A549 (cell line): ENCODE data around the gene MED12L. TPM values are rescaled to one million over a fixed set of nuclear protein-coding genes. Genes with fewer than 3 reads are reported as not detected.

Source experiments
- ATAC-seq, 2 experiments: fragments of 200-7000 bp in 1 of 2; fragments of >200 bp in 1 of 2; cut with Nextera tagmentation in 1 of 2; cut with Tn5 transposase in 1 of 2; 3 replicates each; pipeline versions ENCODE4 v1.8.0 to v1.9.1; 2018 to 2020; ENCODE audit warnings: mild to moderate bottlenecking in 1 of 2, moderate library complexity in 1 of 2
- CTCF ChIA-PET: fragments of 300-600 bp; sonication (Branson Sonifier 250); formaldehyde crosslinking; extraction: SDS; loops from one replicate; lab custom pipeline; 2021; ENCODE audit warnings: antibody characterized with exemption, inconsistent platforms; lab: Yijun Ruan, JAX
- POLR2A ChIA-PET: fragments of 350-600 bp; formaldehyde crosslinking; extraction: SDS; loops from one replicate; lab custom pipeline; 2021; ENCODE audit warnings: antibody characterized with exemption, inconsistent platforms; lab: Yijun Ruan, JAX
- DNase-seq, 2 experiments: peaks; one replicate each; pipeline versions ENCODE4 v3.0.0 to v3.0.0-alpha.2; 2011 to 2016; ENCODE audit warnings: low read depth in 1 of 2, low spot score in 1 of 2
- FAIRE-seq: peaks from 2 replicates; lab custom pipeline; 2011; peaks lifted over from hg19 to GRCh38; lab: Jason Lieb, UNC
- H3K27ac ChIP-seq, 2 experiments: fragments of >200 bp; sonication (Bioruptor Twin); formaldehyde crosslinking; 3 replicates each; pipeline ENCODE4 v1.5.1; 2016 to 2017
- H3K4me1 ChIP-seq: fragments of >200 bp; sonication (Bioruptor Twin); formaldehyde crosslinking; 3 replicates; pipeline ENCODE4 v1.6.1; 2016
- H3K4me2 ChIP-seq: fragments of >200 bp; sonication (Bioruptor Twin); formaldehyde crosslinking; 3 replicates; pipeline ENCODE4 v1.6.1; 2016
- H3K4me3 ChIP-seq: fragments of >200 bp; sonication (Bioruptor Twin); formaldehyde crosslinking; 3 replicates; pipeline ENCODE4 v1.5.1; 2016
- H3K9me3 ChIP-seq: fragments of >200 bp; sonication (Bioruptor Twin); formaldehyde crosslinking; 3 replicates; pipeline ENCODE4 v1.6.1; 2016
- BCL3 ChIP-seq: fragments of >200 bp; sonication (Bioruptor Twin); formaldehyde crosslinking; IDR thresholded peaks from 3 replicates; pipeline ENCODE4 v1.6.1; 2016
- CBX2 ChIP-seq: fragments of 200-600 bp; sonication (generic); IDR thresholded peaks from 2 replicates; pipeline ENCODE4 v1.6.1; 2016; ENCODE audit warnings: low read depth, mild to moderate bottlenecking, borderline replicate concordance
- CEBPB ChIP-seq, 2 experiments: fragments of >200 bp in 1 of 2; sonication (Bioruptor Twin) in 1 of 2; formaldehyde crosslinking in 1 of 2; IDR thresholded peaks; 2 replicates each; pipeline ENCODE4 v1.6.1; 2012 to 2016
- CHD2 ChIP-seq: fragments of 150-350 bp; IDR thresholded peaks from 2 replicates; pipeline ENCODE4 v1.6.1; 2014; ENCODE audit warnings: low read length; ENCODE audit not compliant: partially characterized antibody
- E2F6 ChIP-seq: IDR thresholded peaks from 2 replicates; pipeline ENCODE4 v1.6.1; 2012; ENCODE audit warnings: low read depth, borderline replicate concordance
- ELK1 ChIP-seq: fragments of 150-350 bp; IDR thresholded peaks from 2 replicates; pipeline ENCODE4 v1.6.1; 2014; ENCODE audit warnings: low read depth, mild to moderate bottlenecking, low read length
- FOXS1 ChIP-seq: fragments of 250-450 bp; sonication (Bioruptor Pico); IDR thresholded peaks from 2 replicates; pipeline ENCODE4 v1.5.0; 2020; ENCODE audit warnings: mild to moderate bottlenecking, moderate library complexity
- GATA3 ChIP-seq: IDR thresholded peaks from 2 replicates; pipeline ENCODE4 v1.6.1; 2012; ENCODE audit warnings: borderline replicate concordance
- HDAC2 ChIP-seq: fragments of 200-600 bp; sonication (generic); IDR thresholded peaks from 2 replicates; pipeline ENCODE4 v1.6.1; 2016
- HEYL ChIP-seq: fragments of 250-450 bp; sonication (Bioruptor Pico); IDR thresholded peaks from 2 replicates; pipeline ENCODE4 v1.8.0; 2021; ENCODE audit warnings: mild to moderate bottlenecking, moderate library complexity
- JUN ChIP-seq, 2 experiments: fragments of >200 bp; sonication (Bioruptor Twin); formaldehyde crosslinking; IDR thresholded peaks; 2 replicates in 1 of 2; 3 replicates in 1 of 2; pipeline ENCODE4 v1.6.1; 2016 to 2017
- KDM1A ChIP-seq: fragments of 200-600 bp; sonication (generic); IDR thresholded peaks from 2 replicates; pipeline ENCODE4 v1.6.1; 2016; ENCODE audit warnings: low read depth, mild to moderate bottlenecking
- KDM5A ChIP-seq: fragments of 200-600 bp; sonication (generic); IDR thresholded peaks from 2 replicates; pipeline ENCODE4 v1.6.1; 2016; ENCODE audit warnings: antibody characterized with exemption, mild to moderate bottlenecking
- MAFK ChIP-seq: fragments of 450-650 bp; IDR thresholded peaks from 2 replicates; pipeline ENCODE4 v1.6.1; 2014; ENCODE audit not compliant: partially characterized antibody
- NFE2L2 ChIP-seq: fragments of 150-350 bp; conservative IDR thresholded peaks from 2 replicates; pipeline ENCODE4 v1.6.1; 2014; ENCODE audit warnings: low read length
- PBX3 ChIP-seq: IDR thresholded peaks from 2 replicates; pipeline ENCODE4 v1.6.1; 2012
- PHF8 ChIP-seq: fragments of 200-600 bp; sonication (generic); IDR thresholded peaks from 2 replicates; pipeline ENCODE4 v1.6.1; 2016; ENCODE audit warnings: low read depth, mild to moderate bottlenecking, antibody characterized with exemption, moderate library complexity, borderline replicate concordance
- RAD21 ChIP-seq, 2 experiments: fragments of >200 bp in 1 of 2; sonication (Bioruptor Twin) in 1 of 2; formaldehyde crosslinking in 1 of 2; IDR thresholded peaks in 1 of 2; conservative IDR thresholded peaks in 1 of 2; 2 replicates in 1 of 2; 3 replicates in 1 of 2; pipeline ENCODE4 v1.6.1; 2012 to 2018; ENCODE audit warnings: inconsistent platforms in 1 of 2
- RCOR1 ChIP-seq: fragments of 150-350 bp; IDR thresholded peaks from 2 replicates; pipeline ENCODE4 v1.6.1; 2014; ENCODE audit warnings: antibody characterized with exemption, low read length, low read depth
- RFX5 ChIP-seq: fragments of 450-650 bp; IDR thresholded peaks from 2 replicates; pipeline ENCODE4 v1.7.1; 2014; ENCODE audit warnings: antibody characterized with exemption, mild to moderate bottlenecking, moderate library complexity
- RNF2 ChIP-seq: fragments of 200-600 bp; sonication (generic); IDR thresholded peaks from 2 replicates; pipeline ENCODE4 v1.6.1; 2016; ENCODE audit warnings: low read depth, mild to moderate bottlenecking, antibody characterized with exemption, moderate library complexity, borderline replicate concordance
- SMC3 ChIP-seq: fragments of >200 bp; sonication (Bioruptor Twin); formaldehyde crosslinking; IDR thresholded peaks from 3 replicates; pipeline ENCODE4 v1.6.1; 2018; ENCODE audit warnings: inconsistent platforms
- TP53 ChIP-seq: fragments of 250-450 bp; sonication (Bioruptor Pico); IDR thresholded peaks from 2 replicates; pipeline ENCODE4 v1.5.0; 2021; ENCODE audit warnings: mild to moderate bottlenecking, moderate library complexity
- USF2 ChIP-seq: fragments of 450-650 bp; IDR thresholded peaks from 2 replicates; pipeline ENCODE4 v1.6.1; 2014; ENCODE audit warnings: antibody characterized with exemption
- ZC3H11A ChIP-seq: fragments of 450-650 bp; IDR thresholded peaks from 2 replicates; pipeline ENCODE4 v1.6.1; 2014; ENCODE audit warnings: antibody characterized with exemption, mild to moderate bottlenecking
- ZSCAN20 ChIP-seq: fragments of 250-450 bp; sonication (Bioruptor Pico); IDR thresholded peaks from 2 replicates; pipeline ENCODE4 v1.8.0; 2022; ENCODE audit warnings: mild to moderate bottlenecking, moderate library complexity
- WGBS: methylation state at CpG from one replicate; pipeline ENCODE4 v1.1.6; 2017; ENCODE audit errors: missing lambda C conversion rate; 5-methylcytosine and 5-hydroxymethylcytosine counted together
- polyA plus RNA-seq, 4 experiments: library from polyadenylated mRNA; depleted of rRNA in 3 of 4; stranded (reverse); fragments of >200 nt; fragmentation: RNase III in 1 of 4; extraction: RNeasy Plus Mini Kit Qiagen cat#74134 plus additional on column Dnase treatment in 1 of 4; gene quantifications; 2 replicates in 3 of 4; 3 replicates in 1 of 4; pipeline ENCODE4 v1.2.3, GENCODE V29; 2011 to 2017

MED12L gene
- polyA plus RNA-seq, 2 of the 4 experiments (the other 2 are of a cell fraction): 0.32 to 0.63 TPM

GRCh38 chr3:151119188-151119587 is 33.7 kb downstream of the MED12L start:
- H3K4me3 ChIP-seq: no peak overlapping the region
- POLR2A ChIA-PET: no interaction called here
- CTCF ChIA-PET: interaction anchor here (0.7 to 1.3 kb wide), 3 partner anchors 9 to 398 kb away, joined by 3 to 4 read pairs (median 3); no protein-coding TSS in a partner anchor
- no peak for FAIRE-seq
- no peaks in the 10 kb centered on the region for H3K4me1 ChIP-seq
- 57% methylated on average over 2 of the region's 2 CpGs for WGBS
- H3K9me3 ChIP-seq: no peaks in the 10 kb centered on the region
- no peak for TF ChIP-seq TP53 (CRISPR knock-in tag)
- TF ChIP-seq RAD21 (conservative IDR thresholded peaks at IDR 0.05 in 1 of 2, IDR thresholded peaks at IDR 0.05 in 1 of 2): no peak
- TF ChIP-seq JUN (IDR thresholded peaks at IDR 0.05): no peak
- TF ChIP-seq ZSCAN20: no peak
- TF ChIP-seq USF2: no peak
- no peak for TF ChIP-seq HEYL (CRISPR knock-in tag)
- TF ChIP-seq RFX5: no peak
- no peak for TF ChIP-seq KDM1A
- no peak for TF ChIP-seq KDM5A
- no peak for TF ChIP-seq ZC3H11A
- TF ChIP-seq RCOR1: no peak
- no peak for TF ChIP-seq PBX3
- TF ChIP-seq GATA3: no peak
- TF ChIP-seq HDAC2: no peak
- TF ChIP-seq, all 56 proteins: peak for 0
- ATAC-seq: no peak
- Histone ChIP-seq H3K27ac (no peak overlapping the region), H3K4me2 (no peak overlapping the region)
- DNase-seq: no peak

- WGBS: 65% methylated on average over 2 of the region's 2 CpGs
- Histone ChIP-seq H3K9me3 (no peaks in the 10 kb centered on the region), H3K4me3 (no peak overlapping the region), H3K27ac (no peak overlapping the region), H3K4me1 (no peaks in the 10 kb centered on the region), H3K4me2 (no peak overlapping the region)
- DNase-seq (no peak), ATAC-seq (no peak), FAIRE-seq (no peak)
- ChIA-PET POLR2A (no interaction called here), CTCF (interaction anchor here (1.2 kb wide), 1 partner anchor 399 kb away, joined by 4 read pairs; no protein-coding TSS in a partner anchor)
- TF ChIP-seq E2F6 (no peak), SMC3 (no peak), CHD2 (no peak), KDM5A (no peak)
Measured at GRCh38 chr3:151120409-151120808, 34.9 kb downstream of the MED12L start.

- Histone ChIP-seq H3K4me2 (no peak overlapping the region), H3K9me3 (no peaks in the 10 kb centered on the region), H3K27ac (no peak overlapping the region), H3K4me3 (no peak overlapping the region), H3K4me1 (no peaks in the 10 kb centered on the region)
- FAIRE-seq: no peak
- ChIA-PET POLR2A (no interaction called here), CTCF (no interaction called here)
- WGBS: 58% methylated on average over 2 of the region's 2 CpGs
- no peak for DNase-seq
- ATAC-seq: no peak
- TF ChIP-seq PHF8 (no peak), CBX2 (no peak), BCL3 (no peak), HEYL (CRISPR knock-in tag) (no peak), E2F6 (no peak), ELK1 (no peak), CEBPB (IDR thresholded peaks at IDR 0.05) (no peak), NFE2L2 (no peak), MAFK (no peak), RNF2 (no peak), FOXS1 (CRISPR knock-in tag) (no peak), PBX3 (no peak)
Measured at GRCh38 chr3:151121016-151121415, 35.6 kb downstream of the MED12L start.
